HepG2 (cell line): ENCODE measurements around the gene CEBPA. TPM values are rescaled to one million over a fixed set of nuclear protein-coding genes. Genes with fewer than 3 reads are reported as not detected.

Experiments used
- ATAC-seq: fragments of 200-7000 bp; cut with Tn5 transposase; 3 replicates; pipeline ENCODE4 v1.9.1; 2020; ENCODE audit warnings: mild to moderate bottlenecking, moderate library complexity
- BruUV-seq: library from RNA; stranded (reverse); fragments of 400-500 nt; replicated peaks from 2 replicates; lab custom pipeline; 2021; lab: Mats Ljungman, UMichigan
- CTCF ChIA-PET: fragments of 300-600 bp; formaldehyde crosslinking; extraction: SDS; loops from one replicate; lab custom pipeline; 2021; ENCODE audit warnings: low total read pairs, inconsistent platforms, low intra/inter-chr PET ratio; lab: Yijun Ruan, JAX
- POLR2A ChIA-PET: fragments of 350-600 bp; sonication (Branson Sonifier 250); formaldehyde crosslinking; loops from one replicate; lab custom pipeline; 2020; ENCODE audit warnings: antibody characterized with exemption, inconsistent platforms; lab: Yijun Ruan, JAX
- DNase-seq: peaks from one replicate; pipeline ENCODE4 v3.0.0-alpha.2; 2015; ENCODE audit warnings: low spot score
- FAIRE-seq: peaks from 3 replicates; lab custom pipeline; 2011; peaks lifted over from hg19 to GRCh38; lab: Jason Lieb, UNC
- H2AFZ ChIP-seq: one replicate; pipeline ENCODE4 v1.6.1; 2011; ENCODE audit warnings: low read length, inconsistent platforms
- H3K27ac ChIP-seq: fragments of 300-600 bp; 3 replicates; pipeline ENCODE4 v1.8.0; 2011; ENCODE audit warnings: mixed run types, mild to moderate bottlenecking, mixed read lengths, low read length, inconsistent platforms; ENCODE audit not compliant: insufficient read depth; ENCODE audit errors: extremely low read length
- H3K27me3 ChIP-seq, 2 experiments: fragments of 200-600 bp in 1 of 2; 2 replicates in 1 of 2; 3 replicates in 1 of 2; pipeline versions ENCODE4 v1.6.0 to v1.8.0; 2011; ENCODE audit warnings: low read length in 2 of 2, mild to moderate bottlenecking in 2 of 2, moderate library complexity in 2 of 2, inconsistent platforms in 1 of 2; ENCODE audit not compliant: insufficient read depth in 2 of 2, control insufficient read depth in 1 of 2
- H3K36me3 ChIP-seq, 2 experiments: fragments of 200-600 bp in 1 of 2; replicated peaks in 1 of 2; 2 replicates in 1 of 2; 3 replicates in 1 of 2; pipeline versions ENCODE4 v1.5.1 to v1.8.0; 2011; ENCODE audit warnings: low read length in 2 of 2, inconsistent platforms in 1 of 2; ENCODE audit not compliant: insufficient read depth in 2 of 2, control insufficient read depth in 1 of 2
- H3K4me1 ChIP-seq: 2 replicates; pipeline ENCODE4 v1.5.1; 2012; ENCODE audit warnings: low read length, inconsistent platforms; ENCODE audit not compliant: insufficient read depth
- H3K4me2 ChIP-seq: 2 replicates; pipeline ENCODE4 v1.6.0; 2011; ENCODE audit warnings: low read depth, low read length, inconsistent platforms
- H3K4me3 ChIP-seq, 3 experiments: fragments of 200-600 bp in 1 of 3; sonication (generic), shearing (Covaris generic) in 1 of 3; replicated peaks in 1 of 3; 2 replicates each; pipeline ENCODE4 v1.5.1; 2011 to 2016; ENCODE audit warnings: low read length in 3 of 3, inconsistent platforms in 2 of 3, low read depth in 2 of 3, mild to moderate bottlenecking in 2 of 3, control low read depth in 1 of 3, mixed read lengths in 1 of 3; ENCODE audit not compliant: insufficient read depth in 1 of 3
- H3K79me2 ChIP-seq: one replicate; pipeline ENCODE4 v1.6.1; 2011; ENCODE audit warnings: low read length, inconsistent platforms; ENCODE audit not compliant: insufficient read depth
- H3K9ac ChIP-seq: 2 replicates; pipeline ENCODE4 v1.6.0; 2011; ENCODE audit warnings: mild to moderate bottlenecking, low read depth, low read length, inconsistent platforms; ENCODE audit not compliant: insufficient read depth
- H3K9me3 ChIP-seq: 2 replicates; pipeline ENCODE4 v1.5.1; 2012; ENCODE audit warnings: mild to moderate bottlenecking, low read length
- H4K20me1 ChIP-seq: 2 replicates; pipeline ENCODE4 v1.6.0; 2011; ENCODE audit warnings: inconsistent platforms, mild to moderate bottlenecking, low read length, moderate library complexity; ENCODE audit not compliant: insufficient read depth
- BHLHE40 ChIP-seq: IDR thresholded peaks from 2 replicates; pipeline ENCODE4 v1.6.1; 2011; ENCODE audit warnings: low read length, improper control_type of control experiment
- HNF4A ChIP-seq: sonication (generic); formaldehyde crosslinking; IDR thresholded peaks from 2 replicates; pipeline ENCODE4 v1.4.0; 2020; ENCODE audit warnings: missing genetic modification reagents
- IKZF4 ChIP-seq: sonication (generic); formaldehyde crosslinking; IDR thresholded peaks from 2 replicates; pipeline ENCODE4 v1.5.1; 2020; ENCODE audit warnings: borderline replicate concordance, mild to moderate bottlenecking, low read depth, missing genetic modification reagents; ENCODE audit errors: not compliant biosample characterization
- MTA1 ChIP-seq: sonication (generic); formaldehyde crosslinking; IDR thresholded peaks from 2 replicates; pipeline ENCODE4 v1.4.0; 2020; ENCODE audit warnings: missing genetic modification reagents, mild to moderate bottlenecking, borderline replicate concordance
- PTBP1 ChIP-seq: fragments of 200-400 bp; formaldehyde crosslinking; IDR thresholded peaks from 2 replicates; pipeline ENCODE4 v1.6.1; 2018; ENCODE audit warnings: low read length, low read depth; ENCODE audit not compliant: poor library complexity, severe bottlenecking
- ZKSCAN1 ChIP-seq: fragments of 150-350 bp; IDR thresholded peaks from 2 replicates; pipeline ENCODE4 v1.6.1; 2014; ENCODE audit warnings: low read length
- ZNF569 ChIP-seq: sonication (generic); formaldehyde crosslinking; IDR thresholded peaks from 2 replicates; pipeline ENCODE4 v1.5.0; 2020; ENCODE audit warnings: mild to moderate bottlenecking, missing genetic modification reagents, moderate library complexity, borderline replicate concordance
- WGBS: methylation state at CpG from one replicate; pipeline ENCODE4 v1.1.6; 2017; ENCODE audit warnings: low lambda C conversion rate; 5-methylcytosine and 5-hydroxymethylcytosine counted together
- in situ Hi-C: cut with HindIII; loops from 2 replicates; pipeline ENCODE4 v1.10.0; 2017; ENCODE audit warnings: low pct_unique_long_range_greater_than_20kb; ENCODE audit not compliant: extremely low pct_ligation_motif_present
- intact Hi-C: fragments of 100-400 bp; cut with micrococcal nuclease; formaldehyde crosslinking; loops from one replicate; pipeline ENCODE4 v1.10.0; 2022; ENCODE audit not compliant: unreplicated experiment
- polyA plus RNA-seq, 8 experiments: library from polyadenylated mRNA; depleted of rRNA in 3 of 8; stranded (reverse) in 7 of 8; unstranded in 1 of 8; fragments of >200 nt; fragmentation: Illumina TruSeq in 4 of 8; extraction: Trizol in 4 of 8; gene quantifications; 2 replicates each; pipeline versions ENCODE4 v1.2.1 to v1.2.3, GENCODE V29; 2011 to 2016; ENCODE audit warnings: low read depth in 4 of 8, missing spikeins in 1 of 8, mixed read lengths in 1 of 8; ENCODE audit not compliant: insufficient read depth in 1 of 8
- total RNA-seq, 5 experiments: library from RNA; depleted of rRNA; stranded (reverse); fragments of >200 nt; fragmentation: Illumina TruSeq; extraction: Trizol; gene quantifications; 2 replicates each; pipeline ENCODE4 v1.2.3, GENCODE V29; 2016; ENCODE audit warnings: low read depth in 1 of 5
- TF ChIP-seq, protein P1 (sequence below), 2 experiments: sonication (generic) in 1 of 2; formaldehyde crosslinking in 1 of 2; IDR thresholded peaks; 2 replicates each; pipeline versions ENCODE4 v1.5.1 to v1.6.1; 2011 to 2020; ENCODE audit warnings: borderline replicate concordance in 1 of 2, low read depth in 1 of 2, low read length in 1 of 2, mild to moderate bottlenecking in 1 of 2, missing genetic modification reagents in 1 of 2, moderate library complexity in 1 of 2
- TF ChIP-seq, protein P2 (sequence below): IDR thresholded peaks from 2 replicates; pipeline ENCODE4 v1.6.1; 2016
- TF ChIP-seq, protein P3 (sequence below): sonication (generic); formaldehyde crosslinking; IDR thresholded peaks from 2 replicates; pipeline ENCODE4 v1.4.0; 2020; ENCODE audit warnings: low read depth, mild to moderate bottlenecking, missing genetic modification reagents
- TF ChIP-seq, protein P4 (sequence below): sonication (generic); IDR thresholded peaks from 2 replicates; pipeline ENCODE4 v1.6.1; 2016; ENCODE audit warnings: low read depth, borderline replicate concordance

The CEBPA gene
- total and polyA plus RNA-seq, 2 of the 13 experiments (the other 11 are each of a cell fraction or from before 2014, with no cell fraction given), result 24.8 to 103 TPM

DNA sequence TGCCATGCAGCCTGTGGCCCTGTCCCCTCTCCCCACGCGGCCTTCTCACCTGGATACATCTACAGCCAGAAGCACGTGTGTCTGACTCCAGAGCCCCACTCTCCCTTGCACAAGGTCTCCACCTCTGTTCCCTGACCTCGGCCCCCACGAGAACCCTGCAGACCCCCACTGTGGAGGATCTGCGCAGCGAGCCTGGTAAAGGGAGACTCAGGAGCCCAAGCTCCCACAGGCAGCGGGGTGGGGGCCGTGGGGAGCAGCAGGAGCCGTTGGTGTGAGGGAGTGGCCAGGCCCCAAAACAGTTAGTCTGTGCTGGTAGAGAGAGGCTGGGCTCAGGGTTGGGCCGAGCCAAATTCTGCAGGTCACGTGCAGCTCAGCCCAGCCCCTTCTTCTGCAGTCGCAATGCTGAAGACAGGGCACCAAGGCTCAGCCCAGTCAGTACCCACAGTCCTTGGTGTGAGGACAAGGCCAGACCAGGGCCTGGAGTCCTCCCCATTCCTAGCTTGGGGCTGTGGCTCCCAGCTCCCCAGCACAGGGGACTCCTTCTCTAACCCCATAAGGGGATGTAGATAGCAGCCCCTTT, 48.0 kb downstream of the CEBPA start:
- no peak for FAIRE-seq
- Histone ChIP-seq H3K36me3 (no peaks in the 10 kb centered on the region), H3K4me3 (no peak overlapping the region), H3K4me2 (no peak overlapping the region), H3K9ac (no peak overlapping the region), H3K27ac (no peak overlapping the region), H3K27me3 (peaks cover 9 to 26% of the 10 kb centered on the region in 2 experiments; a peak in 4 of 5 replicates), H2AFZ (no peak overlapping the region), H3K4me1 (peaks cover 49% of the 10 kb centered on the region), H3K9me3 (peaks cover 5% of the 10 kb centered on the region), H3K79me2 (no peaks in the 10 kb centered on the region)
- POLR2A ChIA-PET, result interaction anchor here (0.8 to 1.5 kb wide), 4 partner anchors 13 to 48 kb away, joined by 3 to 5 read pairs (median 4); partner anchors contain the start of gene CEBPA
- ATAC-seq, result peak; percentile 8; the same call in 1 of the 3 replicates
- intact Hi-C loops, result no loop called here
- in situ Hi-C loops, result no loop called here
- 26% methylated on average over 9 of the region's 13 CpGs for WGBS
- no TSS peak for BruUV-seq
- CTCF ChIA-PET, result no interaction called here
- no peak for TF ChIP-seq HNF4A (CRISPR knock-in tag)
- TF ChIP-seq, protein P1, sequence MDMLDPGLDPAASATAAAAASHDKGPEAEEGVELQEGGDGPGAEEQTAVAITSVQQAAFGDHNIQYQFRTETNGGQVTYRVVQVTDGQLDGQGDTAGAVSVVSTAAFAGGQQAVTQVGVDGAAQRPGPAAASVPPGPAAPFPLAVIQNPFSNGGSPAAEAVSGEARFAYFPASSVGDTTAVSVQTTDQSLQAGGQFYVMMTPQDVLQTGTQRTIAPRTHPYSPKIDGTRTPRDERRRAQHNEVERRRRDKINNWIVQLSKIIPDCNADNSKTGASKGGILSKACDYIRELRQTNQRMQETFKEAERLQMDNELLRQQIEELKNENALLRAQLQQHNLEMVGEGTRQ (IDR thresholded peaks at IDR 0.05; ENCODE audit: low read depth, low read length), result 0 out of 2 replicates have a peak, but pooled peaks have one; percentile 7
- TF ChIP-seq, protein P1 (CRISPR knock-in tag; IDR thresholded peaks at IDR 0.05; ENCODE audit: borderline replicate concordance), result peak; percentile 36; the same call in 1 of the 2 replicates
- TF ChIP-seq BHLHE40, result peak; percentile 55; the same call in 1 of the 2 replicates
- TF ChIP-seq, all 625 proteins: peak for 2
- DNase-seq, result no peak
- no peaks in the 10 kb centered on the region for H4K20me1 ChIP-seq

DNA sequence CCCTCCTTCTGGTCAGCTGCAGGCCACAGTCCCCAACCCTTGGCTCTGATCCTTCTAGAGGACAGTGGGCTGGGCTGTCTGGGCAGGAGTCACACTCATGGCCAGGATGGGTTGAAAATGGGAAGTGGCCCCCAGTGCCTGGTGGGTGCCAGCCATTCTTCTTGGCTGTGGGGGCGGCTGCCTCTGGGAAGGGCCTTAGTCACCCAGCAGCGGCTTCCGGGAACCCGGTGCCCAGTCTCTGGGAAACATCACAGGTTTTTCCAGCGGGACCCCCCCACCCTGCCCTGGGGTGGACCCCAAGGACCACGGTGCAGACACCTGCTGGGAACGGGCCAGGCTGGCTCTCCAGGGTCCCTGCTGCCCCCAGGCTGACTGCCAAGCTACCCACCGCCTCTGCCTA, 49.4 kb downstream of the CEBPA start:
- Histone ChIP-seq H3K4me1 (peaks cover 63% of the 10 kb centered on the region), H3K79me2 (no peaks in the 10 kb centered on the region), H3K27me3 (peaks cover 9 to 26% of the 10 kb centered on the region in 2 experiments; a peak in 4 of 5 replicates), H3K4me2 (no peak overlapping the region), H3K9me3 (peaks cover 4% of the 10 kb centered on the region), H3K4me3 (no peak overlapping the region), H3K27ac (no peak overlapping the region), H2AFZ (no peak overlapping the region), H4K20me1 (no peaks in the 10 kb centered on the region), H3K36me3 (no peaks in the 10 kb centered on the region), H3K9ac (no peak overlapping the region)
- WGBS, result no CpG with 5 or more reads among the region's 8 CpGs
- ChIA-PET CTCF (no interaction called here), POLR2A (interaction anchor here (1.5 kb wide), 1 partner anchor 22 kb away, joined by 5 read pairs; no protein-coding TSS in a partner anchor)
- in situ Hi-C loops, result no loop called here
- DNase-seq (no peak), ATAC-seq (no peak), FAIRE-seq (no peak)
- BruUV-seq, result no TSS peak
- intact Hi-C loops, result no loop called here
- TF ChIP-seq IKZF4 (CRISPR knock-in tag) (no peak), ZNF569 (CRISPR knock-in tag) (no peak), ZKSCAN1 (no peak), PTBP1 (no peak), MTA1 (CRISPR knock-in tag) (no peak)
- TF ChIP-seq, protein P2, sequence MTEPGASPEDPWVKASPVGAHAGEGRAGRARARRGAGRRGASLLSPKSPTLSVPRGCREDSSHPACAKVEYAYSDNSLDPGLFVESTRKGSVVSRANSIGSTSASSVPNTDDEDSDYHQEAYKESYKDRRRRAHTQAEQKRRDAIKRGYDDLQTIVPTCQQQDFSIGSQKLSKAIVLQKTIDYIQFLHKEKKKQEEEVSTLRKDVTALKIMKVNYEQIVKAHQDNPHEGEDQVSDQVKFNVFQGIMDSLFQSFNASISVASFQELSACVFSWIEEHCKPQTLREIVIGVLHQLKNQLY (CRISPR knock-in tag), result no peak
- TF ChIP-seq, protein P3, sequence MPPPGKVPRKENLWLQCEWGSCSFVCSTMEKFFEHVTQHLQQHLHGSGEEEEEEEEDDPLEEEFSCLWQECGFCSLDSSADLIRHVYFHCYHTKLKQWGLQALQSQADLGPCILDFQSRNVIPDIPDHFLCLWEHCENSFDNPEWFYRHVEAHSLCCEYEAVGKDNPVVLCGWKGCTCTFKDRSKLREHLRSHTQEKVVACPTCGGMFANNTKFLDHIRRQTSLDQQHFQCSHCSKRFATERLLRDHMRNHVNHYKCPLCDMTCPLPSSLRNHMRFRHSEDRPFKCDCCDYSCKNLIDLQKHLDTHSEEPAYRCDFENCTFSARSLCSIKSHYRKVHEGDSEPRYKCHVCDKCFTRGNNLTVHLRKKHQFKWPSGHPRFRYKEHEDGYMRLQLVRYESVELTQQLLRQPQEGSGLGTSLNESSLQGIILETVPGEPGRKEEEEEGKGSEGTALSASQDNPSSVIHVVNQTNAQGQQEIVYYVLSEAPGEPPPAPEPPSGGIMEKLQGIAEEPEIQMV (CRISPR knock-in tag), result no peak
- TF ChIP-seq, protein P4, sequence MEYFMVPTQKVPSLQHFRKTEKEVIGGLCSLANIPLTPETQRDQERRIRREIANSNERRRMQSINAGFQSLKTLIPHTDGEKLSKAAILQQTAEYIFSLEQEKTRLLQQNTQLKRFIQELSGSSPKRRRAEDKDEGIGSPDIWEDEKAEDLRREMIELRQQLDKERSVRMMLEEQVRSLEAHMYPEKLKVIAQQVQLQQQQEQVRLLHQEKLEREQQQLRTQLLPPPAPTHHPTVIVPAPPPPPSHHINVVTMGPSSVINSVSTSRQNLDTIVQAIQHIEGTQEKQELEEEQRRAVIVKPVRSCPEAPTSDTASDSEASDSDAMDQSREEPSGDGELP, result no peak
